Endodermal cell (in vitro differentiated cells): ENCODE results near the gene CHKB. TPM values are rescaled to one million over a fixed set of nuclear protein-coding genes. Genes with fewer than 3 reads are reported as not detected.
A peak's percentile ranks its signal among the peaks of the same experiment; 100 is the strongest.

Source experiments
- DNase-seq: peaks from one replicate; pipeline ENCODE4 v3.0.0-alpha.2; 2017
- H3K27ac ChIP-seq: 2 replicates; pipeline ENCODE4 v1.5.1; 2013; ENCODE audit warnings: mild to moderate bottlenecking, low read depth, low read length, moderate library complexity
- H3K27me3 ChIP-seq: 2 replicates; pipeline ENCODE4 v1.6.1; 2013; ENCODE audit warnings: mild to moderate bottlenecking, low read length, moderate library complexity; ENCODE audit not compliant: insufficient read depth, control insufficient read depth, poor library complexity, severe bottlenecking
- H3K36me3 ChIP-seq: 2 replicates; pipeline ENCODE4 v1.7.0; 2013; ENCODE audit warnings: mild to moderate bottlenecking, low read length, moderate library complexity; ENCODE audit not compliant: control insufficient read depth, insufficient read depth
- H3K4me1 ChIP-seq: one replicate; pipeline ENCODE4 v1.7.0; 2013; ENCODE audit warnings: low read length; ENCODE audit not compliant: control insufficient read depth, insufficient read depth
- H3K4me3 ChIP-seq: 2 replicates; pipeline ENCODE4 v1.5.1; 2013; ENCODE audit warnings: mild to moderate bottlenecking, low read length, moderate library complexity
- H3K9ac ChIP-seq: 2 replicates; pipeline ENCODE4 v1.6.1; 2013; ENCODE audit warnings: mild to moderate bottlenecking, low read length, moderate library complexity; ENCODE audit not compliant: poor library complexity, severe bottlenecking; ENCODE audit errors: extremely low read depth
- H3K9me3 ChIP-seq: 2 replicates; pipeline ENCODE4 v1.6.1; 2013; ENCODE audit warnings: mild to moderate bottlenecking, low read length, moderate library complexity; ENCODE audit not compliant: control insufficient read depth
- H3K27ac Mint-ChIP-seq: 2 replicates; pipeline ENCODE4 v1.8.0; 2020; ENCODE audit warnings: mixed read lengths
- H3K27me3 Mint-ChIP-seq: 2 replicates; pipeline ENCODE4 v1.8.0; 2021; ENCODE audit warnings: mild to moderate bottlenecking, mixed read lengths; ENCODE audit not compliant: insufficient read depth
- H3K36me3 Mint-ChIP-seq: 2 replicates; pipeline ENCODE4 v1.8.0; 2020; ENCODE audit warnings: low read depth, mixed read lengths
- H3K4me1 Mint-ChIP-seq: 2 replicates; pipeline ENCODE4 v1.8.0; 2020; ENCODE audit warnings: mixed read lengths
- H3K4me3 Mint-ChIP-seq: 2 replicates; pipeline ENCODE4 v1.8.0; 2020; ENCODE audit warnings: mild to moderate bottlenecking, moderate library complexity, mixed read lengths
- H3K9me3 Mint-ChIP-seq: 2 replicates; pipeline ENCODE4 v1.8.0; 2020; ENCODE audit warnings: mild to moderate bottlenecking, mixed read lengths
- CTCF ChIP-seq: fragments of 200-600 bp; sonication (generic); conservative IDR thresholded peaks from 2 replicates; pipeline ENCODE4 v1.5.0; 2021; ENCODE audit warnings: antibody characterized with exemption, mild to moderate bottlenecking
- WGBS, 2 experiments: methylation state at CpG; one replicate each; pipeline versions ENCODE4 v1.1.5 to v1.1.7; 2013; ENCODE audit warnings: missing lambda C conversion rate in 2 of 2, mixed read lengths in 1 of 2; ENCODE audit not compliant: insufficient coverage in 1 of 2, insufficient read length in 1 of 2; 5-methylcytosine and 5-hydroxymethylcytosine counted together
- total RNA-seq, 2 donors: library from RNA; stranded (reverse); fragmentation: NEBNext Ultra II Directional in 1 of 2; extraction: Animal tissue kit (Norgen Biotek cat#: 25700) in 1 of 2; gene quantifications; 2 replicates in 1 of 2; 3 replicates in 1 of 2; pipeline ENCODE4 v1.2.1, GENCODE V29; 2021

The CHKB gene
- total RNA-seq, 2 donors from 2014 or later = 108 TPM

DNA sequence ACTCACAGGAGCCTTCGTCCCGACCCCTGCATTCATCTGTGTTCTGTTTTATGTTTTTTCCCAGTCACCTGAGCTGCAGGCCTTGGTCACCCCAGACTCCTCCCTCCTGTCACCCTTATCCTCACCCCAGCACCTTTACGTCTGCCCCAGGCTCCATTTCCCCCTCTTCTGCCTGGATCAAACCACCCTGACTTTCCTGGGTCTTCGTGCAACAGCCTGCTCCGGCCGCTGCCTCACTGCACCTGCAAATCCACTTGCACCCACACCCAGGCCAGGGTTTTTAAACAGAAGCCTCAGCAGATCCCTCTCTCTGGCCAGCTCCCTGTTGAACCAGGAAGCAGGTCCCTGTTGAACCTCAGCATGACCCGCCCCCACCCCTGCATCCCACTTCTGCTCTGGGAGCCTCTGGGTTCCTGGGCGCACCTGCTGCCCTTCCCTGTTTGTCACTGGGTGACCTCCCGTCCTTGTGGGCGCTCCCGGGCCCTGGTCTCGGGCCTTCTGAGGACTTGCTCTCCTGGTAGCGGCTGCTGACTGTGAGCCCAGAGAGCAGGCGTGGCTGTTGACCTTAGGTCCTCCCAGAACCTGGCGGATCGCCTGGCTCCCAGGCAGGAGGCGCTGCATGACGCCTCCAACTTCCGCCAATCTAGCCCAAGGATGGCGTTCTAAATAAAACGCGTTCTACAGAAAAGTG is 30.8 kb upstream of the CHKB start:
- no peak overlapping the region for H3K9ac ChIP-seq
- no peak overlapping the region for H3K27ac Mint-ChIP-seq
- no peaks in the 10 kb centered on the region for H3K36me3 ChIP-seq
- H3K4me1 ChIP-seq = no peaks in the 10 kb centered on the region
- H3K27me3 Mint-ChIP-seq = peaks cover 55% of the 10 kb centered on the region
- no peak overlapping the region for H3K4me3 Mint-ChIP-seq
- no peak overlapping the region for H3K27ac ChIP-seq
- WGBS, 2 experiments = 87 to 90% methylated on average over 16 to 22 of the region's 22 CpGs
- H3K4me3 ChIP-seq = no peak overlapping the region
- no peaks in the 10 kb centered on the region for H3K9me3 ChIP-seq
- DNase-seq = peak; percentile 76
- H3K36me3 Mint-ChIP-seq = no peaks in the 10 kb centered on the region
- no peaks in the 10 kb centered on the region for H3K4me1 Mint-ChIP-seq
- peaks cover 15% of the 10 kb centered on the region for H3K27me3 ChIP-seq
- no peak for TF ChIP-seq CTCF
- no peaks in the 10 kb centered on the region for H3K9me3 Mint-ChIP-seq

DNA sequence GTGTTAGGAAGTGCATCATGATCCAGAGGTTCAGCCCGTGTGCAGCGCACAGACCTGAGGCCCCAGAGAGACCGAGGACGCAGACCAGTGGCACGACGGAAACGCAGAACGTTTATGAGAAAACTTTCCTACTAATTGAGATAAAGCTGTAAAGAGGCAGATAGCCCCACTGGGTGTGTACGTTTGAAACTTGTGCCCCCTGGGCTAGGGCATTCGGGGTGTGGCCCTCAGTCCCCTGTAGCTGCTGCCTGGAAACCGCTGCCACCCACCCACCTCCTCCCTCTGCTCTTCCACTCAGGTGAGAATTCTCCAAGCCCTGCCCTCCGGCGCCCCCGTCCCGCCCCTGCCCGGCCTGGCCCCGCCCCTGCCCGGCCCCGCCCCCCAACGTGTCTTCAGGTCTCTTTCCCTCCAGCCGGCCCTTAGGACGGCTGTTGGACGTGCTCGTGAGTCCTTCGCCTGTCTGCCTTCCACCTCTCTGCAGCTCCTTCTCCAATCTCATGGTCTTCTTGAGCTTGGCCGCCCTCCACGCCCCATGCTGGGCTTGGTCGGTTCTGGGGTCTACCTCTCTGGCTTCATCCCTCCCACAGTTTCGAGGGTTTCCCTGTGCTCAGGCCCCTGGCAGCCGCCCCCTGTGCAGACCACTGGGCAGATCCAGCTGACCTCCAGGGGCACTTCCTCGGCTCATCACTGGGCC is 30.0 kb upstream of the CHKB start:
- Histone ChIP-seq H3K4me3 (no peak overlapping the region), H3K9ac (no peak overlapping the region), H3K36me3 (no peaks in the 10 kb centered on the region), H3K9me3 (no peaks in the 10 kb centered on the region), H3K4me1 (no peaks in the 10 kb centered on the region), H3K27ac (no peak overlapping the region), H3K27me3 (peaks cover 19% of the 10 kb centered on the region)
- no peak for TF ChIP-seq CTCF
- Mint-ChIP-seq H3K27ac (no peak overlapping the region), H3K4me3 (no peak overlapping the region), H3K4me1 (no peaks in the 10 kb centered on the region), H3K36me3 (no peaks in the 10 kb centered on the region), H3K9me3 (no peaks in the 10 kb centered on the region), H3K27me3 (peaks cover 57% of the 10 kb centered on the region)
- WGBS, 2 experiments = 48 to 59% methylated on average over 15 to 31 of the region's 31 CpGs
- peak; percentile 91 for DNase-seq

- Histone ChIP-seq H3K9me3 (no peaks in the 10 kb centered on the region), H3K9ac (no peak overlapping the region), H3K4me1 (no peaks in the 10 kb centered on the region), H3K27me3 (peaks cover 25% of the 10 kb centered on the region), H3K4me3 (no peak overlapping the region), H3K27ac (no peak overlapping the region), H3K36me3 (no peaks in the 10 kb centered on the region)
- H3K4me1 Mint-ChIP-seq = no peaks in the 10 kb centered on the region
- peak; percentile 40 for DNase-seq
- no peaks in the 10 kb centered on the region for H3K9me3 Mint-ChIP-seq
- H3K27me3 Mint-ChIP-seq = peaks cover 60% of the 10 kb centered on the region
- no peak for TF ChIP-seq CTCF
- H3K27ac Mint-ChIP-seq = no peak overlapping the region
- no peaks in the 10 kb centered on the region for H3K36me3 Mint-ChIP-seq
- 90 to 91% methylated on average over 5 to 6 of the region's 6 CpGs for WGBS, 2 experiments
- H3K4me3 Mint-ChIP-seq = no peak overlapping the region
Observed at GRCh38 chr22:50612168-50612527, 29.5 kb upstream of the CHKB start.
